Purkinje cell (primary cell): Measurements from ENCODE around the gene ERN1. TPM values are rescaled to one million over a fixed set of nuclear protein-coding genes. Genes with fewer than 3 reads are reported as not detected.

Experiments used
- polyA plus RNA-seq: library from polyadenylated mRNA; unstranded; fragments of >200 nt; fragmentation: Nextera tagmentation; gene quantifications from 2 replicates; pipeline ENCODE4 v1.2.1, GENCODE V29; 2014

ERN1 gene
- polyA plus RNA-seq = 0.94 and 2.0 TPM in 2 replicates

GRCh38 chr17:64129765-64130558, at the start of gene ERN1:
Gene ERN1, minus strand, starts transcription at chr17:64130144. Its CDS starts 115 bp downstream, at chr17:64130029.

GRCh38 chr17:64020056-64020766, 109.7 kb downstream of the ERN1 start, which contains the start of gene ICAM2:
Gene ICAM2, minus strand, starts transcription at chr17:64020633. Its CDS starts 13,942 bp downstream, at chr17:64006691.

GRCh38 chr17:63998050-63998720, 131.8 kb downstream of the ERN1 start, which contains the start of gene PRR29:
Gene PRR29, plus strand, starts transcription at chr17:63998351. Its CDS starts 14 bp downstream, at chr17:63998365.

Other genes with a start within 250 kb of the ERN1 start
- not detected in 2 replicates for gene GH2, start 248.2 kb downstream of the ERN1 start, polyA plus RNA-seq
- gene CSH1, start 233.6 kb downstream of the ERN1 start, polyA plus RNA-seq = not detected in 2 replicates
- gene CSHL1, start 218.9 kb downstream of the ERN1 start, polyA plus RNA-seq = not detected in 2 replicates
- gene GH1, start 211.3 kb downstream of the ERN1 start, polyA plus RNA-seq = not detected in 2 replicates
- not detected in 2 replicates for gene CD79B, start 197.8 kb downstream of the ERN1 start, polyA plus RNA-seq
- gene SCN4A, start 157.2 kb downstream of the ERN1 start, polyA plus RNA-seq = 0.10 TPM in 1 of 2 replicates, not detected in the other
- not detected in 2 replicates for gene PRR29, start 131.8 kb downstream of the ERN1 start, polyA plus RNA-seq
- gene ICAM2, start 109.5 kb downstream of the ERN1 start, polyA plus RNA-seq = 5.1 and 6.0 TPM in 2 replicates
- 15.3 and 21.9 TPM in 2 replicates for gene TEX2, start 133.1 kb upstream of the ERN1 start, polyA plus RNA-seq